HCT116 (cell line): ENCODE data around the gene TIMM44.
"Not testable (repeated sequence)": the region's sequence is repeated elsewhere in the genome, so short reads cannot be mapped to it uniquely, and the experiment has no call there.

Experiments used
- CTCF ChIP-seq, 3 experiments: fragments of 200-600 bp in 1 of 3; sonication (generic) in 1 of 3; IDR thresholded peaks in 2 of 3; conservative IDR thresholded peaks in 1 of 3; 2 replicates each; pipeline ENCODE4 v1.5.1; 2012 to 2017; ENCODE audit warnings: low read depth in 2 of 3, low read length in 2 of 3, antibody characterized with exemption in 1 of 3, borderline replicate concordance in 1 of 3, control low read depth in 1 of 3, mild to moderate bottlenecking in 1 of 3, mixed read lengths in 1 of 3, mixed run types in 1 of 3, moderate library complexity in 1 of 3; ENCODE audit not compliant: insufficient read depth in 1 of 3
- EZH2 ChIP-seq: fragments of 200-600 bp; sonication (generic); IDR thresholded peaks from 2 replicates; pipeline ENCODE4 v1.6.1; 2017; ENCODE audit warnings: antibody characterized with exemption, mixed run types
- POLR2AphosphoS5 ChIP-seq: IDR thresholded peaks from 2 replicates; pipeline ENCODE4 v1.6.1; 2011; ENCODE audit warnings: mild to moderate bottlenecking, low read depth, low read length, moderate library complexity
- RAD21 ChIP-seq: IDR thresholded peaks from 2 replicates; pipeline ENCODE4 v1.6.1; 2012; ENCODE audit warnings: low read depth, mild to moderate bottlenecking
- ZFX ChIP-seq: fragments of 450-650 bp; IDR thresholded peaks from 2 replicates; pipeline ENCODE4 v1.6.1; 2017

DNA sequence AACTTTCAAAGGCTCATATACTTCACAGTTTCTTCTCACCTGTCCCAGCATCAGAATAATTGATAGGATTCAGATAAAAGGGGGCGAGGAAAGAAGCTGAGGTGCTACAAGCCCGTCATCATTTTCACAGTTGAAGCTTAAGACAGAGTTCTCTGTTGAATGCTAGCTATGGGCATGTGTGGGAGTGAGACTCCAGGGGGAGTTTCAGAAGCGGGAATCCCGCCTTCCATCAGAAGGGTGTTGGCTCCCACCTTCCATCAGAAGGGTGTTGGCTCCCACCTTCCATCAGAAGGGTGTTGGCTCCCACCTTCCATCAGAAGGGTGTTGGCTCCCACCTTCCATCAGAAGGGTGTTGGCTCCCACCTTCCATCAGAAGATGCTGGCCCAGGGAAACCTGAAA lies 17.6 kb upstream of the TIMM44 start:
- TF ChIP-seq EZH2; CTCF (IDR thresholded peaks at IDR 0.05 in 2 of 3, conservative IDR thresholded peaks at IDR 0.05 in 1 of 3; ENCODE audit: borderline replicate concordance in 1 of 3, insufficient read depth in 1 of 3, low read depth in 2 of 3, low read length in 2 of 3); RAD21; POLR2AphosphoS5; ZFX: not testable (repeated sequence)
